Activated CD8-positive, alpha-beta T cell treated with anti-CD3 and anti-CD28 coated beads for 36 hours (primary cell): Measurements from ENCODE around the gene OR13G1. TPM values are rescaled to one million over a fixed set of nuclear protein-coding genes. Genes with fewer than 3 reads are reported as not detected.

Experiments
- ATAC-seq: fragments of 200-7000 bp; cut with Tn5 transposase; one replicate; pipeline ENCODE4 v1.10.0; 2021; ENCODE audit warnings: mild to moderate bottlenecking, moderate library complexity
- CTCF ChIA-PET: fragments of 350-600 bp; sonication (Branson Sonifier 250); formaldehyde crosslinking; loops from one replicate; lab custom pipeline; 2021; ENCODE audit warnings: antibody characterized with exemption; lab: Charles Lee
- POLR2A ChIA-PET: fragments of 350-600 bp; sonication (Branson Sonifier 250); formaldehyde crosslinking; loops from one replicate; lab custom pipeline; 2021; ENCODE audit warnings: antibody characterized with exemption; lab: Charles Lee
- DNase-seq: peaks from one replicate; pipeline ENCODE4 v3.0.0-alpha.2; 2020
- H3K27ac Mint-ChIP-seq: one replicate; pipeline ENCODE4 v1.8.0; 2021; ENCODE audit warnings: mild to moderate bottlenecking, mixed read lengths
- H3K27me3 Mint-ChIP-seq: one replicate; pipeline ENCODE4 v1.8.0; 2021; ENCODE audit warnings: mixed read lengths
- H3K36me3 Mint-ChIP-seq: one replicate; pipeline ENCODE4 v1.8.0; 2021; ENCODE audit warnings: low read depth, mixed read lengths
- H3K4me1 Mint-ChIP-seq: one replicate; pipeline ENCODE4 v1.8.0; 2021; ENCODE audit warnings: low read depth, mixed read lengths
- H3K4me3 Mint-ChIP-seq: one replicate; pipeline ENCODE4 v1.8.0; 2021; ENCODE audit warnings: mild to moderate bottlenecking, moderate library complexity, mixed read lengths
- H3K9me3 Mint-ChIP-seq: one replicate; pipeline ENCODE4 v1.8.0; 2021; ENCODE audit warnings: mixed read lengths
- intact Hi-C: fragments of 100-400 bp; cut with micrococcal nuclease; formaldehyde crosslinking; loops from one replicate; pipeline ENCODE4 v1.10.0; 2022
- total RNA-seq, 2 experiments: library from RNA; stranded (reverse); gene quantifications; one replicate each; pipeline ENCODE4 v1.2.3, GENCODE V29; 2021
- TF ChIP-seq, protein P1 (sequence below): fragments of 200-600 bp; IDR thresholded peaks from one replicate; pipeline ENCODE4 v1.8.0; 2022; ENCODE audit warnings: antibody characterized with exemption, mild to moderate bottlenecking

OR13G1 gene
- total RNA-seq, 2 experiments from 2014 or later = not detected

DNA sequence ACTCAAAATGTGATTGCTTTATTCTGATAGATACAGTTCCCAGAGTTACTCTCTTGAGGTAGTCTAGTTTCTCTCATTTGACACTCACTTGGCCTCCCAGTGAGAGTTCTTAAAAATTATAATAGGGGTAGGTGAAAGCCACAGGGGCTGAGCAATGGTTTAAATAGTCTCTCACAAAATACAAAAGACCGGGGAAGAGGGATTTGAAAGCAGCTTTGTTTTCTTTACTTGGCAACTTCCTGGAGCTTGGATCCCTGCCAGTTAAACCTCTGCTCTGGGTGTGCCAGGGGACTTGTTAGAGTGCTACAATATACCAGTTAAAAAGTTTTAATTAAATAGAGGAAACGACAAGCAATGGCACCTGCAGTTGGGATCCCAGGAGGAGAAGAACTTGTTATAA is 31.7 kb downstream of the OR13G1 start:
- no peak overlapping the region for H3K4me3 Mint-ChIP-seq
- H3K9me3 Mint-ChIP-seq = no peaks in the 10 kb centered on the region
- CTCF ChIA-PET = no interaction called here
- H3K27ac Mint-ChIP-seq = no peak overlapping the region
- intact Hi-C loops = no loop called here
- H3K27me3 Mint-ChIP-seq = no peaks in the 10 kb centered on the region
- ATAC-seq = no peak
- TF ChIP-seq, protein P1, sequence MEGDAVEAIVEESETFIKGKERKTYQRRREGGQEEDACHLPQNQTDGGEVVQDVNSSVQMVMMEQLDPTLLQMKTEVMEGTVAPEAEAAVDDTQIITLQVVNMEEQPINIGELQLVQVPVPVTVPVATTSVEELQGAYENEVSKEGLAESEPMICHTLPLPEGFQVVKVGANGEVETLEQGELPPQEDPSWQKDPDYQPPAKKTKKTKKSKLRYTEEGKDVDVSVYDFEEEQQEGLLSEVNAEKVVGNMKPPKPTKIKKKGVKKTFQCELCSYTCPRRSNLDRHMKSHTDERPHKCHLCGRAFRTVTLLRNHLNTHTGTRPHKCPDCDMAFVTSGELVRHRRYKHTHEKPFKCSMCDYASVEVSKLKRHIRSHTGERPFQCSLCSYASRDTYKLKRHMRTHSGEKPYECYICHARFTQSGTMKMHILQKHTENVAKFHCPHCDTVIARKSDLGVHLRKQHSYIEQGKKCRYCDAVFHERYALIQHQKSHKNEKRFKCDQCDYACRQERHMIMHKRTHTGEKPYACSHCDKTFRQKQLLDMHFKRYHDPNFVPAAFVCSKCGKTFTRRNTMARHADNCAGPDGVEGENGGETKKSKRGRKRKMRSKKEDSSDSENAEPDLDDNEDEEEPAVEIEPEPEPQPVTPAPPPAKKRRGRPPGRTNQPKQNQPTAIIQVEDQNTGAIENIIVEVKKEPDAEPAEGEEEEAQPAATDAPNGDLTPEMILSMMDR = no peak
- no peaks in the 10 kb centered on the region for H3K4me1 Mint-ChIP-seq
- POLR2A ChIA-PET = no interaction called here
- no peaks in the 10 kb centered on the region for H3K36me3 Mint-ChIP-seq
- DNase-seq = no peak

DNA sequence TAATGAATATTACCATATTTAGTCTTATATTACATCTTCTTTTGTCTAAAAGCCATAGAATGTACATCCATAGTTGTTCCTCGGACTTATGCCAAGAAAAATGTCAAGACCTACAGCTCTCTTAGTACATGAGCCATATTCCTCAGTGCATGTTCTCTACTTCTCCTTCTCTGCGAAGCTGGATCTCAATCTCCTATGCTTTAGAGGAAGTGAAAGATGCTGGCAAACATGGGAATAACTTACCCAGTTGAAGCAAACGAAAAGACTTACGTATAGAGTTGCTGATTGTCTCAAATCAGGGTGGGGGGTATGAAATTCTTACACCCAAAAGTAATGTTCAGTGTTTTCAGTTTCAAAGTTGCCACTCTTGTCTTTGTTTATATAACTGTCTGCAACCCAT is 32.7 kb downstream of the OR13G1 start:
- no peak for DNase-seq
- Mint-ChIP-seq H3K27ac (no peak overlapping the region), H3K4me1 (no peaks in the 10 kb centered on the region), H3K9me3 (no peaks in the 10 kb centered on the region), H3K27me3 (no peaks in the 10 kb centered on the region), H3K36me3 (no peaks in the 10 kb centered on the region), H3K4me3 (no peak overlapping the region)
- POLR2A ChIA-PET = no interaction called here
- no peak for ATAC-seq
- intact Hi-C loops = no loop called here
- CTCF ChIA-PET = no interaction called here
- TF ChIP-seq, protein P1 = no peak

DNA sequence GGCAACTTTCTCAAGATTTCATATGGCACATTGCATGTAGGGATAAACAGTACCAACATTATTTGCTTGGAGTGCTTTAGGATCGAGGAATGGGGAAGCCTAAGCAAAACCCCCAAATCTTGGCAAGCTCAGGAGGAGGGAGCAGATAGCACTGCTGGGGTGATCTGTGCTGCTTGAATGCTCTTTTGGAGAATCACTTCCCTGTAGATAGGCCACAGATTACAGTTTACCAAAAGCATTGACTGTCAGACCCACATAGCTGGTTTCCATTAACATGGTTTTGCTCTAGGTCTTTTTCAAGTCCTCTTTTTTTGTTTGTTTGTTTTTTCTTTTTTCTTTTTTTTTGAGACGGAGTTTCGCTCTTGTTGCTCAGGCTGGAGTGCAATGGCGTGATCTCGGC is 36.8 kb downstream of the OR13G1 start:
- H3K4me3 Mint-ChIP-seq = no peak overlapping the region
- ATAC-seq (no peak), DNase-seq (no peak)
- no peaks in the 10 kb centered on the region for H3K9me3 Mint-ChIP-seq
- intact Hi-C loops = no loop called here
- H3K27ac Mint-ChIP-seq = no peak overlapping the region
- H3K36me3 Mint-ChIP-seq = no peaks in the 10 kb centered on the region
- ChIA-PET CTCF (no interaction called here), POLR2A (no interaction called here)
- peaks cover 2% of the 10 kb centered on the region for H3K4me1 Mint-ChIP-seq
- H3K27me3 Mint-ChIP-seq = peaks cover 25% of the 10 kb centered on the region
- TF ChIP-seq, protein P1 = no peak

DNA sequence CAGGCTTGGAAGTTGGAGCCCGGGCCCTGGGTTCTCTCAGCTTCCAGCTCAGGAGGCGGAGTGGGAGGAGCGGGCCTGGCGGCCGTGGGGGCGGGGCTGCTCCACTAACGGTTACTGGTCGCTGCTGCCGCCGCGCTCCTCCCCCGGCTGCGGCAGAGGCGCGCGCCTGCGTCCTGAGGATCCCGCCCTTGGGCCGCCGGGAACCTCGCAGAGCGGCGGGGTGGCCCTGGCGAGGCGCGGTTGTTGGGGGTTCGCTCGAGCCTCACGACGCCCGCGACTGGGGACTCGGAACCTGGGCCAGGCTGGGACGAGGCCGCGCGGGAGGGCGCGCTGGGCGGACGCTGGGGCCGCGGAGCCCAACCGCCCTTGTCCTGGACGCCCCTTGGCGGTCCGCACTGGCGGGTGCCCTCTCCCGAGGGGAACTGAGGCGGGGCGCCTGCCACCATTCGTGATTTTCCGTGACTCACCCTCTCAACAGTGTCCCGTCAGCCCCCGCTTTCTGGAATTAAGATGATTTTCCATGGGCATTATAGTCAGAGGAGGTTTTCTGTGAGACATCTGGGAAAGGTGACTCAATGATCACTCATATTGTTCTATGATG is 40.1 kb downstream of the OR13G1 start:
- ATAC-seq = peak; percentile 97
- TF ChIP-seq, protein P1 = no peak
- no peak overlapping the region for H3K27ac Mint-ChIP-seq
- no peaks in the 10 kb centered on the region for H3K36me3 Mint-ChIP-seq
- peak; percentile 64 for DNase-seq
- intact Hi-C loops = no loop called here
- H3K9me3 Mint-ChIP-seq = no peaks in the 10 kb centered on the region
- CTCF ChIA-PET = no interaction called here
- H3K4me1 Mint-ChIP-seq = peaks cover 2% of the 10 kb centered on the region
- H3K4me3 Mint-ChIP-seq = no peak overlapping the region
- peaks cover 28% of the 10 kb centered on the region for H3K27me3 Mint-ChIP-seq
- POLR2A ChIA-PET = no interaction called here

DNA sequence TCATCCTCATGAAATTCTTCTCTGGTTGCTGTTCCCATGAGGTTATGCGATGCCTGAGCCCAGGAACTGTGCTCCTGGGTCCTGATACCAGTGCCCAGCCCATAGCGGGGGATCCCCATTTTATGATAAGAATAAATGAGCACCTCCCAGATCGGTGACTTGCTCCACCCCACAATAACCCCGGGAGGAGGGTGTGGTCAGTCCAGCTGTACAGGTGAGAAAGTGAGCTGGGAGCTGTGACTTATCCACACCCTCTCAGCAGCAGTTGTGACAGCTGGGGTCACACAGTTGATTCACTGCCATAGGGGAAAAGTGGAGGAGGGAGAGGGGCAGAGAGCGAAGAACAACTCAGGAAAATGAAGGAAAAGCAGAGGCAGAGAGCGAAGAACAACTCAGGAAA is 40.8 kb downstream of the OR13G1 start:
- DNase-seq (no peak), ATAC-seq (no peak)
- ChIA-PET POLR2A (no interaction called here), CTCF (no interaction called here)
- TF ChIP-seq, protein P1 = no peak
- H3K4me3 Mint-ChIP-seq = peak overlapping the region; percentile 7
- H3K27me3 Mint-ChIP-seq = peaks cover 28% of the 10 kb centered on the region
- H3K36me3 Mint-ChIP-seq = no peaks in the 10 kb centered on the region
- peaks cover 2% of the 10 kb centered on the region for H3K4me1 Mint-ChIP-seq
- intact Hi-C loops = no loop called here
- H3K27ac Mint-ChIP-seq = no peak overlapping the region
- no peaks in the 10 kb centered on the region for H3K9me3 Mint-ChIP-seq
